SK-N-MC (cell line): ENCODE measurements around the gene LRRN4CL.

ENCODE experiments used
- EZH2 ChIP-seq: fragments of 200-600 bp; sonication (generic); IDR thresholded peaks from one replicate; pipeline ENCODE4 v1.6.1; 2017; ENCODE audit warnings: antibody characterized with exemption
- POLR2AphosphoS5 ChIP-seq: IDR thresholded peaks from 2 replicates; pipeline ENCODE4 v1.6.1; 2012; ENCODE audit warnings: mild to moderate bottlenecking, low read depth, low read length, borderline replicate concordance

DNA sequence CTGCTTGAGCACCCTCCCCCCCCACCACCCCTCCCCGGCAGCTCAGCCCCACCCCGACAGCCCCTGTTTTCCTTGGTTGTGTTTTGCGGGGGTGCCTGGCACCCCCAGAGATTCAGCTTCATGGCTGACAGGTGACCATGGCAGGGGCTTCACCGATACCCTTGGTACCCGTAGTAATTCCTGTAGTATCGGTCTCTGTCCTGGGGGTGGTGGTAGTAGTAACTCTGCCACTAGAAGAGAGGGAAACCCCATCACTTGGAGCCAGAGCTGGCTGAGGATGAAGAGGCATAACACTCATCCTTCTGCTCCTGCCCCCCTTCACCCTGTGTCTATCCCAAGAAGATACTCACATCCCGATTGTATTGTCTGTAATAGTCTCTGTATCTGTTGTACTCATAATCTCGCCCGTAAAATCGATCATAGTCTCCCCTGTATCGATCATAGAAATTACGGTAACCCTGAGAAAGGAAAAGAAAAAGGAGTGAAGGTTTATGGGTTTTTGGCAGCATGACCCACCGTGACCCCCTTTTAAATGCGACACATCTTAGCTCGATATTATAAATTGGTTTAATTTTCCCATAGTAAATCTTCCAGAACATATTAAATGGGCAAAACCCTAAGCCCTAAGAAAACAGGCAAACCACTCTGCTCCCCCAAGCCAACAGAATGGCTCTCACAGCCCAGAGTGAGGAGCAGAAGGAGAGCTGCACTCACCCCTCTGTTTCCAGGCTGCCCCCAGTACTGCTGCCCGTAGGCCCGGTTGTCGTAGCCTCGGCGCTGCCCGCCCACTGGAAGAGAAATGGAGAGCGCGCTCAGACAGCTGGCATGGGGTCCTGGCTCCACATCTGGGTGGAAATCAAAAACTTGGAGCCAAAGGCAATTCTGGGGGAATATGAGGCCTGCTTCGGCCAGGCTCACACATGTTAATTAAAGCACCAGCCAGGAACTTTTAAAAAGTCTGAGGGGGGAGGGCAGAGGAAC lies 26.1 kb upstream of the LRRN4CL start:
- TF ChIP-seq POLR2AphosphoS5, result no peak
- TF ChIP-seq EZH2, result no peak
